ENCODE results near the gene DOCK3. TPM values are rescaled to one million over a fixed set of nuclear protein-coding genes. Genes with fewer than 3 reads are reported as not detected.

The DOCK3 gene
- total and polyA plus RNA-seq, 2 of the 4 experiments (the other 2 are of a cell fraction): under 0.01 to 0.12 TPM

DNA sequence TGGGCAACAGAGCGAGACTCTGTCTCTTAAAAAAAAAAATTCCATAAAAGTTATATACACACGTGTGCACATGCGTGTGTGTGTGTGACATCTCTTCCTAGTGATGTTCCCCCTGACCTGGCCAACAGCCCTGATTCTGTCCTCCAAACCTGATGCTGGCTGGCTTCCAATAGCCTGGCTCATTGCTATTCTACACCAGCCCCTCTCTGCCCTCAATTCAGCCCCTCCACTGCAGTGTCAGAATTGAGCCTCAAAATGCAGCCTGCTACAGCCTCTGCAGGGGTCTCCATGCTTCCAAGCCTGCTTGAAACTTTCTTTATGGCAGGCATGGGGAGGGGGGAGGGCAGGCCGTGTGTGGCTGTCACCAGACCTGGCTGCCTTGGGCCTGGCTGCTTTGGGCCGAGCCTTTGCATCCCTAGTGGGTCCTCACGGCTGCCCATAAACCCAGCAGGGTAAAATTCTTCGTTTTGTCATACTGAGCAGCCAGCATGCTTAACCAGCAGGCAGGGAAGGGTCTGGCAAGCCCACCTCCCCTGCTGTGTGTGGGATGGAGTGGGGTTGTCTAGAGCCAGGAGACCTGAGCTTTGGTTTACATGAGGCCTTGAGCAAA lies 22.7 kb upstream of the DOCK3 start:
- no TSS peak for BruUV-seq (replicated peaks)
- Histone ChIP-seq H2AK5ac (ENCODE audit: low read depth, low read length) (no peak overlapping the region), H4K91ac (ENCODE audit: insufficient read depth, low read depth, low read length) (no peak overlapping the region), H3K56ac (ENCODE audit: extremely low read depth, insufficient read depth, low read length) (no peak overlapping the region), H3K27ac (ENCODE audit: insufficient read depth, low read length) (no peak overlapping the region), H2BK5ac (ENCODE audit: low read depth, low read length, poor library complexity, severe bottlenecking) (no peak overlapping the region), H2AFZ (replicated peaks; ENCODE audit: low read length, poor library complexity) (no peak overlapping the region), H2BK15ac (ENCODE audit: low read depth, low read length) (no peak overlapping the region), H3K18ac (ENCODE audit: low read depth, low read length) (no peak overlapping the region), H3K79me1 (ENCODE audit: low read depth in 1 of 2, low read length in 2 of 2) (no peaks in the 10 kb centered on the region), H2AK9ac (replicated peaks; ENCODE audit: low read depth, low read length, poor library complexity) (no peak overlapping the region), H3K9me3 (ENCODE audit: control insufficient read depth, insufficient read depth, low read length) (no peaks in the 10 kb centered on the region), H2BK20ac (ENCODE audit: low read depth, low read length) (no peak overlapping the region), H3K27me3 (ENCODE audit: control insufficient read depth, insufficient read depth, low read length) (no peaks in the 10 kb centered on the region; the same call in 1 of the 2 replicates), H3K4me2 (ENCODE audit: low read depth, low read length) (no peak overlapping the region), H4K5ac (ENCODE audit: low read depth, low read length) (no peak overlapping the region), H3K36me3 (ENCODE audit: control insufficient read depth, insufficient read depth, low read length) (no peaks in the 10 kb centered on the region), H4K20me1 (ENCODE audit: insufficient read depth, low read length) (no peaks in the 10 kb centered on the region; the same call in 1 of the 2 replicates), H3K4me3 (ENCODE audit: insufficient read depth, low read depth, low read length) (no peak overlapping the region), H3K4me1 (ENCODE audit: control insufficient read depth, insufficient read depth, low read length) (no peaks in the 10 kb centered on the region), H3K9me1 (ENCODE audit: insufficient read depth, low read length) (no peaks in the 10 kb centered on the region), H3K4ac (ENCODE audit: low read depth, low read length) (no peak overlapping the region), H3K23ac (ENCODE audit: low read depth, low read length) (no peak overlapping the region; the same call in 1 of the 2 replicates), H2BK120ac (ENCODE audit: low read depth, low read length) (no peak overlapping the region), H4K8ac (ENCODE audit: low read depth in 2 of 2, low read length in 2 of 2) (no peak overlapping the region), H3K14ac (replicated peaks; ENCODE audit: low read depth, low read length) (no peak overlapping the region), H3K9ac (ENCODE audit: low read depth, low read length) (no peak overlapping the region)
- no peak for ATAC-seq (ENCODE audit: low read depth)
- intact Hi-C loops (cut with micrococcal nuclease) (loop anchor here (1.0 kb wide), 1 partner anchor 36 kb away; no protein-coding TSS in a partner anchor), dilution Hi-C loops (cut with HindIII; ENCODE audit: low sequenced_read_pairs, unreplicated experiment) (no loop called here), in situ Hi-C loops (cut with MboI; ENCODE audit: low sequenced_read_pairs) (no loop called here)
- ChIA-PET CTCF (interaction anchor here (2.6 kb wide), 1 partner anchor 36 kb away, joined by 12 read pairs; the partner anchor contains the start of gene MAPKAPK3), POLR2A (ENCODE audit: unreplicated experiment) (no interaction called here)
- whole genome bisulfite sequencing, 2 experiments (ENCODE audit: extremely low coverage in 2 of 2, insufficient read length in 1 of 2): 20% methylated on average over 1 of the region's 7 CpGs; no CpG with 5 or more reads in 1 of the 2 experiments
- no peak for TF ChIP-seq RCOR1 (IDR thresholded peaks at IDR 0.05; ENCODE audit: insufficient replicate concordance, low read length)
- no peak for TF ChIP-seq MAZ (IDR thresholded peaks at IDR 0.05; ENCODE audit: borderline replicate concordance, low read depth, low read length)
- no peak for TF ChIP-seq RAD21 (IDR thresholded peaks at IDR 0.05; ENCODE audit: low read length)
- TF ChIP-seq USF2 (IDR thresholded peaks at IDR 0.05; ENCODE audit: low read depth, low read length): no peak
- TF ChIP-seq, protein P1, sequence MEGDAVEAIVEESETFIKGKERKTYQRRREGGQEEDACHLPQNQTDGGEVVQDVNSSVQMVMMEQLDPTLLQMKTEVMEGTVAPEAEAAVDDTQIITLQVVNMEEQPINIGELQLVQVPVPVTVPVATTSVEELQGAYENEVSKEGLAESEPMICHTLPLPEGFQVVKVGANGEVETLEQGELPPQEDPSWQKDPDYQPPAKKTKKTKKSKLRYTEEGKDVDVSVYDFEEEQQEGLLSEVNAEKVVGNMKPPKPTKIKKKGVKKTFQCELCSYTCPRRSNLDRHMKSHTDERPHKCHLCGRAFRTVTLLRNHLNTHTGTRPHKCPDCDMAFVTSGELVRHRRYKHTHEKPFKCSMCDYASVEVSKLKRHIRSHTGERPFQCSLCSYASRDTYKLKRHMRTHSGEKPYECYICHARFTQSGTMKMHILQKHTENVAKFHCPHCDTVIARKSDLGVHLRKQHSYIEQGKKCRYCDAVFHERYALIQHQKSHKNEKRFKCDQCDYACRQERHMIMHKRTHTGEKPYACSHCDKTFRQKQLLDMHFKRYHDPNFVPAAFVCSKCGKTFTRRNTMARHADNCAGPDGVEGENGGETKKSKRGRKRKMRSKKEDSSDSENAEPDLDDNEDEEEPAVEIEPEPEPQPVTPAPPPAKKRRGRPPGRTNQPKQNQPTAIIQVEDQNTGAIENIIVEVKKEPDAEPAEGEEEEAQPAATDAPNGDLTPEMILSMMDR (conservative IDR thresholded peaks at IDR 0.05; ENCODE audit: low read depth, low read length): no peak
- no peak for TF ChIP-seq MXI1 (IDR thresholded peaks at IDR 0.05; ENCODE audit: borderline replicate concordance, low read depth, low read length)
- TF ChIP-seq CHD1 (IDR thresholded peaks at IDR 0.05; ENCODE audit: low read depth, low read length): no peak
- TF ChIP-seq RFX5 (IDR thresholded peaks at IDR 0.05; ENCODE audit: low read depth, low read length): no peak
- no peak for TF ChIP-seq FOS (IDR thresholded peaks at IDR 0.05; ENCODE audit: low read depth, low read length)
- TF ChIP-seq BHLHE40 (IDR thresholded peaks at IDR 0.05; ENCODE audit: low read depth, low read length): no peak
- TF ChIP-seq ELK1 (IDR thresholded peaks at IDR 0.05; ENCODE audit: borderline replicate concordance, low read depth, low read length): no peak
- TF ChIP-seq SMC3 (IDR thresholded peaks at IDR 0.05; ENCODE audit: low read depth, low read length): no peak
- no peak for TF ChIP-seq MAFK (IDR thresholded peaks at IDR 0.05; ENCODE audit: low read depth, low read length)
- no peak for TF ChIP-seq POLR2A (IDR thresholded peaks at IDR 0.05; ENCODE audit: low read depth, low read length)
- TF ChIP-seq NFE2L2 (IDR thresholded peaks at IDR 0.05; ENCODE audit: low read depth, low read length): no peak
- TF ChIP-seq CEBPB (IDR thresholded peaks at IDR 0.05; ENCODE audit: low read depth, low read length): no peak
- DNase-seq: no peak

All from IMR-90 (cell line).